Measurements from ENCODE around the gene ZSWIM3. TPM values are rescaled to one million over a fixed set of nuclear protein-coding genes. Genes with fewer than 3 reads are reported as not detected.
"Not testable (repeated sequence)": the region's sequence is repeated elsewhere in the genome, so short reads cannot be mapped to it uniquely, and the experiment has no call there.

The ZSWIM3 gene
- total RNA-seq, 4 donors from 2014 or later: 2.2 to 8.3 (median 5.7) TPM

GRCh38 chr20:45827030-45827652, 30.3 kb upstream of the ZSWIM3 start, which contains the start of gene TNNC2:
Gene TNNC2, minus strand, starts transcription at chr20:45827312. Its CDS starts 64 bp downstream, at chr20:45827248.
- Histone ChIP-seq H3K36me3 (no peaks in the 10 kb centered on the region), H3K4me1 (peaks cover 4 to 33% (median 24%) of the 10 kb centered on the region in 4 donors), H3K4me3 (no peak within 1 kb of the TSS), H3K9me3 (no peaks in the 10 kb centered on the region), H3K27me3 (peaks cover 13% of the 10 kb centered on the region), H3K27ac (peak within 1 kb of the TSS; percentile 20 to 49 (median 28))
- WGBS, 2 donors (ENCODE audit: low coverage in 1 of 2): 92% methylated on average over 5 of the region's 8 CpGs; no CpG with 5 or more reads in 1 of the 2 donors
- TF ChIP-seq POLR2A (IDR thresholded peaks at IDR 0.05) (no peak), CTCF (IDR thresholded peaks at IDR 0.05) (no peak), EP300 (IDR thresholded peaks at IDR 0.05; ENCODE audit: low read depth) (no peak)
- intact Hi-C loops (cut with DNase I; ENCODE audit: low total_unique reads): no loop called here
- in situ Hi-C loops (cut with MboI; ENCODE audit: low pct_ligation_motif_present in 1 of 4, low pct_unique_long_range_greater_than_20kb in 1 of 4, low sequenced_read_pairs in 3 of 4): loop anchor here in 1 of 4 donors (10.0 kb wide), 1 partner anchor 118 kb away; no protein-coding TSS in a partner anchor
- DNase-seq: no peak

- H3K9me3 ChIP-seq: no peaks in the 10 kb centered on the region
Measured at GRCh38 chr20:45827712-45828111, 29.7 kb upstream of the ZSWIM3 start.

GRCh38 chr20:45828589-45828988, 28.8 kb upstream of the ZSWIM3 start:
- intact Hi-C loops (cut with DNase I; ENCODE audit: low total_unique reads) (no loop called here), in situ Hi-C loops (cut with MboI; ENCODE audit: low pct_ligation_motif_present in 1 of 4, low pct_unique_long_range_greater_than_20kb in 1 of 4, low sequenced_read_pairs in 3 of 4) (loop anchor here in 1 of 4 donors (10.0 kb wide), 1 partner anchor 116 kb away; no protein-coding TSS in a partner anchor)
- Histone ChIP-seq H3K27ac (peak overlapping the region in 1 of 4 donors; percentile 9), H3K27me3 (peaks cover 6% of the 10 kb centered on the region), H3K9me3 (no peaks in the 10 kb centered on the region), H3K36me3 (no peaks in the 10 kb centered on the region), H3K4me1 (peaks cover 10 to 31% (median 19%) of the 10 kb centered on the region in 4 donors), H3K4me3 (no peak overlapping the region)
- TF ChIP-seq POLR2AphosphoS5 (IDR thresholded peaks at IDR 0.05): no peak
- TF ChIP-seq POLR2A (IDR thresholded peaks at IDR 0.05): no peak
- TF ChIP-seq CTCF (IDR thresholded peaks at IDR 0.05): no peak
- no peak for TF ChIP-seq EP300 (IDR thresholded peaks at IDR 0.05; ENCODE audit: low read depth)
- no peak for DNase-seq
- 59% methylated on average over 2 of the region's 2 CpGs; no CpG with 5 or more reads in 1 of the 2 donors for WGBS, 2 donors (ENCODE audit: low coverage in 1 of 2)

More at GRCh38 chr20:45827712-45828111, 29.7 kb upstream of the ZSWIM3 start:
- in situ Hi-C loops (cut with MboI; ENCODE audit: low pct_ligation_motif_present in 1 of 4, low pct_unique_long_range_greater_than_20kb in 1 of 4, low sequenced_read_pairs in 3 of 4): loop anchor here in 1 of 4 donors (10.0 kb wide), 1 partner anchor 117 kb away; no protein-coding TSS in a partner anchor
- no peaks in the 10 kb centered on the region for H3K36me3 ChIP-seq
- H3K27ac ChIP-seq: no peak overlapping the region
- intact Hi-C loops (cut with DNase I; ENCODE audit: low total_unique reads): no loop called here
- 75 to 92% methylated on average over 2 to 6 of the region's 6 CpGs for WGBS, 2 donors (ENCODE audit: low coverage in 1 of 2)
- H3K4me3 ChIP-seq: no peak overlapping the region
- TF ChIP-seq POLR2AphosphoS5 (IDR thresholded peaks at IDR 0.05) (no peak), POLR2A (IDR thresholded peaks at IDR 0.05) (no peak), EP300 (IDR thresholded peaks at IDR 0.05; ENCODE audit: low read depth) (no peak), CTCF (IDR thresholded peaks at IDR 0.05) (no peak)
- DNase-seq: no peak
- H3K27me3 ChIP-seq: peaks cover 13% of the 10 kb centered on the region
- peaks cover 6 to 33% (median 20%) of the 10 kb centered on the region in 4 donors for H3K4me1 ChIP-seq

- peaks cover 8 to 29% (median 18%) of the 10 kb centered on the region in 4 donors for H3K4me1 ChIP-seq
- intact Hi-C loops (cut with DNase I; ENCODE audit: low total_unique reads); H3K9me3 ChIP-seq; H3K4me3 ChIP-seq; H3K27me3 ChIP-seq; H3K36me3 ChIP-seq; DNase-seq; H3K27ac ChIP-seq: not testable (repeated sequence)
- WGBS, 2 donors (ENCODE audit: low coverage in 1 of 2): 65 to 82% methylated on average over 3 to 4 of the region's 4 CpGs
- in situ Hi-C loops (cut with MboI; ENCODE audit: low pct_ligation_motif_present in 1 of 4, low pct_unique_long_range_greater_than_20kb in 1 of 4, low sequenced_read_pairs in 3 of 4): loop anchor here in 1 of 4 donors (10.0 kb wide), 1 partner anchor 115 kb away; no protein-coding TSS in a partner anchor
Measured at GRCh38 chr20:45829673-45830106, 27.7 kb upstream of the ZSWIM3 start.
